HL-60/S4 (cell line): ENCODE data around the gene TNS2.

Experiments
- in situ Hi-C: fragments of 300-500 bp; cut with MboI; formaldehyde crosslinking; loops from 2 replicates; pipeline ENCODE4 v1.14.3; 2022; ENCODE audit warnings: low sequenced_read_pairs

Gene TNS2

GRCh38 chr12:53055471-53056266 is 5.8 kb downstream of the TNS2 start:
- in situ Hi-C loops = no loop called here

DNA sequence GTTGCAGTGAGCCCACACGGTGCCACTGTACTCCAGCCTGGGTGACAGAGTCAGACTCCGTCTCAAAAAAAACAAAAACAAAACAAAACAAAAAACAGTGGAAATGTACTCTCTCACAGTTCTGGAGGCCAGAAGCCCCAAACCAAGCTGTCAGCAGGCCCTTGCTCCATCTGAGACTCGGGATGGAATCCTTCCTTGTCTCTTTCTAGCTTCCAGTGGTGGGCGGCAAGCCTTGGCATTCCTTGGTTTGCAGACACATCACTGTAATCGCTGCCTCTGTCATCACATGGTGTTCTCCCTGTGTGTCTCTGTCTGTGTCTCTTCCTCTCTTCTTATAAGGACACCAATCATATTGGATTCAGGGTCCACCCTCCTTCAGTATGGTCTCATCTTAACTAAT is 6.4 kb downstream of the TNS2 start:
- in situ Hi-C loops = no loop called here

DNA sequence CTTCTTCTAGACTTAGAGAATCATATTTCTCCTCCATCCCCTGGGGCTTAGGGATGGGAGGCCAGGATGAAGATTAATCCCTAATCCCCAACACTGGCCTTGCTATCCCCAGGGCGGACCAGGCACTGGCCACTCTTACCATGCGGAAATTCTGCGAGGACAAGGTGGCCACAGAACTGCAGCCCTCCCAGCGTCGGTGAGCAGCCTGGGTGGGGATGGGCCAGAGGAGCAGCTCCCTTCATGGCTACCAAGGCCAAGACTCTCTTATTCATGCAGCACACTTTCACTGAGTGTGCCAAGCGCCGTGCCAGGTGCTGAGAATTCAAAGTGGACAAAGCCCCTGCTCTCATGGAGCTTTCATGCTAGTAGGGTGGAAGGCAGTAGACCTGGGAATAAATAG is 7.0 kb downstream of the TNS2 start:
- in situ Hi-C loops = no loop called here

DNA sequence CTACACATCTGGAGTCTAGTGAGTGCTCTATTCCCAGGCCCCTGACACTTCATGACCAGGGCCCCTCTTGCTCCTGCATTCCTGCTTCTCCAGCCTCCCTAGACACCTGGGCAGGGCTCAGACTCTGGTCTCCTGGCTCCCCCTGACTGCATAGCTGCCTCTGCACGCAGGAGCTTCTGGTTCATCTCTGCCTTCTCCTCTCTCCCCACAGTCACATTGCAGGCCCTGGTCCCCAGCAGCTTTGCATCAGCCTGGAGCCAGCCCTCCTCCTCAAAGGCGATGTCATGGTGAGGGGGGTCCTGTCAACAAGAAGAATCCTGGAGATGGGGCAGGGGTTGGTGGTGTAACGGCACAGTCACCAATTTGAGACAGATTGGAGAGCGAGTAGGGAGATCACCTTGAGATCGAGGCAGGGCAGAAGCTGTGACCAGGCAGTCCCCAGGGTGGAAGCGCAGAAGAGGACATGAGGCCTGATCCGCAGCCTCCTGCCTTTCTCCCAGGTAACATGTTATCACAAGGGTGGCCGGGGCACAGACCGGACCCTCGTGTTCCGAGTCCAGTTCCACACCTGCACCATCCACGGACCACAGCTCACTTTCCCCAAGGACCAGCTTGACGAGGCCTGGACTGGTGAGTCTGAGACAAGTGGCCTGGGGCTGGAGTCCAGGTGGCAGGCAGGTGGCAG is 8.1 kb downstream of the TNS2 start:
- in situ Hi-C loops = no loop called here

GRCh38 chr12:53058674-53059433 is 9.0 kb downstream of the TNS2 start:
- in situ Hi-C loops = no loop called here

- in situ Hi-C loops = loop anchor here (10.0 kb wide), 1 partner anchor 125 kb away; the partner anchor contains the start of genes CSAD and ZNF740
Measured at GRCh38 chr12:53059434-53060063, 9.7 kb downstream of the TNS2 start.

DNA sequence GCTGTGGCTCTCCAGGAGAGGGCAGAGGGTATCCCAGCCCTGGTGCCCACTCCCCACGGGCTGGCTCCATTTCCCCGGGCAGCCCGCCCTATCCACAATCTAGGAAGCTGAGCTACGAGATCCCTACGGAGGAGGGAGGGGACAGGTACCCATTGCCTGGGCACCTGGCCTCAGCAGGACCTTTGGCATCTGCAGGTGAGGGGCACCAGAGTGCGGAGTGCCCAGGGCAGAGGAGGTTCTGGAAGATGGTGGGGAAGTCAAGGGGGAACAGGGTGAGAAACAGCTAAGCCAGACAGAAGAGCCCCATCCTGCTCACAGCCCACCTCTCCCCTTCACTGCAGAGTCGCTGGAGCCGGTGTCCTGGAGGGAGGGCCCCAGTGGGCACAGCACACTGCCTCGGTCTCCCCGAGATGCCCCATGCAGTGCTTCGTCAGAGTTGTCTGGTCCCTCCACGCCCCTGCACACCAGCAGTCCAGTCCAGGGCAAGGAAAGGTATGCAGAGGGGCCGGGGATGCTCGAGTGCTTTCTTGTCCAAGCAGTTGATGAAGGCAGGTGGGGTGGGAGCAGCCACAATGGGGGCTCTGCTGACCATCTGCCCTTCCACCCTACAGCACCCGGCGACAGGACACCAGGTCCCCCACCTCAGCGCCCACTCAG is 10.3 kb downstream of the TNS2 start:
- in situ Hi-C loops = loop anchor here (10.0 kb wide), 1 partner anchor 125 kb away; the partner anchor contains the start of genes CSAD and ZNF740

GRCh38 chr12:53060721-53061276 is 10.9 kb downstream of the TNS2 start:
- in situ Hi-C loops = loop anchor here (10.0 kb wide), 1 partner anchor 124 kb away; the partner anchor contains the start of genes CSAD and ZNF740

DNA sequence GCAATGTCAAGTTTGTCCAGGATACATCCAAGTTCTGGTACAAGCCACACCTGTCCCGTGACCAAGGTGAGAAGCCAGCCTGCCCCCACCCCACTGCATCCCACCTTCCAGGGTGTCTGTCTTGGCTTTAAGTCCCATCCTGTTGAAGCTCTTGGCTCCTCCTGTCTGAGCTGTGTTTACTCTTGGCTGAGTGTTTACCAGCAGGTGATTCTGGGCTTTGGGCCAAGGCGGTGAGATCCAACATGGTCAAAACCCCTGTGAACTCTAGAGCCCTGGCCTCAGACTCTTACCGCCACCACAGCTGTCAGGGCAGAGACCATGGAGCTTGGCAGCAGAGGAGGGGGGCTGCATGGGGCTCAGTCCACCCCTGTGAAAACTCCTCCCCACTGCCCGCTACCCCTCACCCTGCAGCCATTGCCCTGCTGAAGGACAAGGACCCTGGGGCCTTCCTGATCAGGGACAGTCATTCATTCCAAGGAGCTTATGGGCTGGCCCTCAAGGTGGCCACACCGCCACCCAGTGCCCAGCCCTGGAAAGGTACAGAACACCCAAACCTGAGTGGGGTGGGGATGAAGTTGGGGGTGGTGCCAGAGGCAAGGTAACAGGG is 11.6 kb downstream of the TNS2 start:
- in situ Hi-C loops = loop anchor here (10.0 kb wide), 1 partner anchor 123 kb away; the partner anchor contains the start of genes CSAD and ZNF740

- in situ Hi-C loops = loop anchor here (10.0 kb wide), 1 partner anchor 123 kb away; the partner anchor contains the start of genes CSAD and ZNF740
Measured at GRCh38 chr12:53062011-53062961, 12.4 kb downstream of the TNS2 start.

- in situ Hi-C loops = loop anchor here (10.0 kb wide), 1 partner anchor 122 kb away; the partner anchor contains the start of genes CSAD and ZNF740
Measured at GRCh38 chr12:53062977-53063707, 13.3 kb downstream of the TNS2 start.

DNA sequence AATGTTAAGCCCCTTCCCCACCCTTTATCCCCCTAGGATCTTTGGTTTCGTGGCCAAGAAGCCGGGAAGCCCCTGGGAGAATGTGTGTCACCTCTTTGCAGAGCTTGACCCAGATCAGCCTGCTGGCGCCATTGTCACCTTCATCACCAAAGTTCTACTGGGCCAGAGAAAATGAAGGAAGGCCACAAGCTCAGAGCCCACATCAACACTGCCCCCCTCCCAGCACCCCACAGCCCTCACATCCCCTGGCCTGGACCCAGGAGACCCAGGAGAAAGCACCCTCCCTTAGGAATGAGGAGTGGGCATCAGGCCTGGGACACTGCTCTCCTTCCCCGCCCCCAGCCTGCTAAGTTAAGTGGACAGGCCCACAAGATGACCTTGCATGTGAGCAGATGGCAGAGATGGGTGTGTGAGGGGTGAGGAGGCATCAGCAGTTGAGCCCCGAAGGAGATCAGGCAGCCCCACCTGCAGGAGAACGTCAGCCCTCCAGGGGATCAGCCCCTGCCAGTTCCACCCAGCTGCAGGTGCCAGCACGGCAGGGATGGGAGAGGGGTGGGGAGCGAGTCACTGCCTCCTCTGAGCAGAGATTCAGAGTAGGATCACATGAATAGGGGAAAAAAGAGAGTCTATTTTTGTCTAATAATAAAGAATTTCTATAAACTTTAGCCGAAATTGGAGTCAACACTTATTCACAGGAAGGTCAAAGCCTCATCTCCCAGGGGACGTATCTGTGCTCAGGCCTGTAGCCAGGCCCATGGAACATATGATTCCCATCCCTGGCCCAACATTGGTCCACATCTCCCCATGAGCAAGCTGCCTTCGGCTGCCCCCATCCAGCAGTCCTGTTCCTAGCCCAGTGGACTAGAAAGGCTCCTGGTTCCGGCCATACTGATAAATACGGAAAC is 14.1 kb downstream of the TNS2 start:
- in situ Hi-C loops = loop anchor here (10.0 kb wide), 1 partner anchor 121 kb away; the partner anchor contains the start of genes CSAD and ZNF740

- in situ Hi-C loops = loop anchor here (10.0 kb wide), 1 partner anchor 120 kb away; the partner anchor contains the start of genes CSAD and ZNF740
Measured at GRCh38 chr12:53064613-53065436, 15.0 kb downstream of the TNS2 start.

GRCh38 chr12:53065470-53065869 is 15.6 kb downstream of the TNS2 start:
- in situ Hi-C loops = loop anchor here (10.0 kb wide), 1 partner anchor 119 kb away; the partner anchor contains the start of genes CSAD and ZNF740
